A549 (cell line): ENCODE results near the gene VPS51. TPM values are rescaled to one million over a fixed set of nuclear protein-coding genes. Genes with fewer than 3 reads are reported as not detected.

Experiments
- ATAC-seq, 2 experiments: fragments of 200-7000 bp in 1 of 2; fragments of >200 bp in 1 of 2; cut with Nextera tagmentation in 1 of 2; cut with Tn5 transposase in 1 of 2; 3 replicates each; pipeline versions ENCODE4 v1.8.0 to v1.9.1; 2018 to 2020; ENCODE audit warnings: mild to moderate bottlenecking in 1 of 2, moderate library complexity in 1 of 2
- CTCF ChIA-PET: fragments of 300-600 bp; sonication (Branson Sonifier 250); formaldehyde crosslinking; extraction: SDS; loops from one replicate; lab custom pipeline; 2021; ENCODE audit warnings: antibody characterized with exemption, inconsistent platforms; lab: Yijun Ruan, JAX
- POLR2A ChIA-PET: fragments of 350-600 bp; formaldehyde crosslinking; extraction: SDS; loops from one replicate; lab custom pipeline; 2021; ENCODE audit warnings: antibody characterized with exemption, inconsistent platforms; lab: Yijun Ruan, JAX
- DNase-seq, 2 experiments: peaks; one replicate each; pipeline versions ENCODE4 v3.0.0 to v3.0.0-alpha.2; 2011 to 2016; ENCODE audit warnings: low read depth in 1 of 2, low spot score in 1 of 2
- FAIRE-seq: peaks from 2 replicates; lab custom pipeline; 2011; peaks lifted over from hg19 to GRCh38; lab: Jason Lieb, UNC
- H3K27ac ChIP-seq, 2 experiments: fragments of >200 bp; sonication (Bioruptor Twin); formaldehyde crosslinking; 3 replicates each; pipeline ENCODE4 v1.5.1; 2016 to 2017
- H3K4me1 ChIP-seq: fragments of >200 bp; sonication (Bioruptor Twin); formaldehyde crosslinking; 3 replicates; pipeline ENCODE4 v1.6.1; 2016
- H3K4me2 ChIP-seq: fragments of >200 bp; sonication (Bioruptor Twin); formaldehyde crosslinking; 3 replicates; pipeline ENCODE4 v1.6.1; 2016
- H3K4me3 ChIP-seq: fragments of >200 bp; sonication (Bioruptor Twin); formaldehyde crosslinking; 3 replicates; pipeline ENCODE4 v1.5.1; 2016
- H3K9me3 ChIP-seq: fragments of >200 bp; sonication (Bioruptor Twin); formaldehyde crosslinking; 3 replicates; pipeline ENCODE4 v1.6.1; 2016
- CBX8 ChIP-seq: fragments of 200-600 bp; sonication (generic); IDR thresholded peaks from 2 replicates; pipeline ENCODE4 v1.6.1; 2016
- EHF ChIP-seq: fragments of 250-450 bp; sonication (Bioruptor Pico); IDR thresholded peaks from 2 replicates; pipeline ENCODE4 v1.5.0; 2020; ENCODE audit warnings: mild to moderate bottlenecking
- FOSL2 ChIP-seq, 2 experiments: fragments of 450-650 bp in 1 of 2; fragments of >200 bp in 1 of 2; sonication (Bioruptor Twin) in 1 of 2; formaldehyde crosslinking; IDR thresholded peaks; 2 replicates each; pipeline versions ENCODE4 v1.5.0 to v1.6.1; 2016 to 2020; ENCODE audit warnings: mild to moderate bottlenecking in 1 of 2, moderate library complexity in 1 of 2
- HDAC2 ChIP-seq: fragments of 200-600 bp; sonication (generic); IDR thresholded peaks from 2 replicates; pipeline ENCODE4 v1.6.1; 2016
- HOXA7 ChIP-seq: fragments of 250-450 bp; sonication (Bioruptor Pico); IDR thresholded peaks from 2 replicates; pipeline ENCODE4 v1.5.0; 2020; ENCODE audit warnings: mild to moderate bottlenecking, moderate library complexity
- HOXB13 ChIP-seq: fragments of 250-450 bp; sonication (Bioruptor Pico); IDR thresholded peaks from 2 replicates; pipeline ENCODE4 v1.5.0; 2020; ENCODE audit warnings: low read depth, mild to moderate bottlenecking, moderate library complexity
- HOXB5 ChIP-seq: fragments of 250-450 bp; sonication (Bioruptor Pico); IDR thresholded peaks from 2 replicates; pipeline ENCODE4 v1.5.0; 2020; ENCODE audit warnings: mild to moderate bottlenecking, moderate library complexity
- JUN ChIP-seq, 2 experiments: fragments of >200 bp; sonication (Bioruptor Twin); formaldehyde crosslinking; IDR thresholded peaks; 2 replicates in 1 of 2; 3 replicates in 1 of 2; pipeline ENCODE4 v1.6.1; 2016 to 2017
- JUNB ChIP-seq: fragments of >200 bp; sonication (Bioruptor Twin); formaldehyde crosslinking; IDR thresholded peaks from 2 replicates; pipeline ENCODE4 v1.6.1; 2016
- MYC ChIP-seq: IDR thresholded peaks from 2 replicates; pipeline ENCODE4 v1.6.1; 2012; ENCODE audit warnings: mild to moderate bottlenecking, inconsistent platforms, low read length, improper control_type of control experiment, borderline replicate concordance
- PHF8 ChIP-seq: fragments of 200-600 bp; sonication (generic); IDR thresholded peaks from 2 replicates; pipeline ENCODE4 v1.6.1; 2016; ENCODE audit warnings: low read depth, mild to moderate bottlenecking, antibody characterized with exemption, moderate library complexity, borderline replicate concordance
- POLR2AphosphoS2 ChIP-seq: conservative IDR thresholded peaks from 2 replicates; pipeline ENCODE4 v1.6.1; 2012; ENCODE audit warnings: low read length, improper control_type of control experiment, inconsistent platforms
- SREBF2 ChIP-seq: fragments of 450-650 bp; IDR thresholded peaks from 2 replicates; pipeline ENCODE4 v1.6.1; 2014; ENCODE audit warnings: mild to moderate bottlenecking, moderate library complexity
- TFCP2L1 ChIP-seq: fragments of 250-450 bp; sonication (Bioruptor Pico); IDR thresholded peaks from 2 replicates; pipeline ENCODE4 v1.5.0; 2021; ENCODE audit warnings: mild to moderate bottlenecking
- TP53 ChIP-seq: fragments of 250-450 bp; sonication (Bioruptor Pico); IDR thresholded peaks from 2 replicates; pipeline ENCODE4 v1.5.0; 2021; ENCODE audit warnings: mild to moderate bottlenecking, moderate library complexity
- ZC3H11A ChIP-seq: fragments of 450-650 bp; IDR thresholded peaks from 2 replicates; pipeline ENCODE4 v1.6.1; 2014; ENCODE audit warnings: antibody characterized with exemption, mild to moderate bottlenecking
- WGBS: methylation state at CpG from one replicate; pipeline ENCODE4 v1.1.6; 2017; ENCODE audit errors: missing lambda C conversion rate; 5-methylcytosine and 5-hydroxymethylcytosine counted together
- polyA plus RNA-seq, 4 experiments: library from polyadenylated mRNA; depleted of rRNA in 3 of 4; stranded (reverse); fragments of >200 nt; fragmentation: RNase III in 1 of 4; extraction: RNeasy Plus Mini Kit Qiagen cat#74134 plus additional on column Dnase treatment in 1 of 4; gene quantifications; 2 replicates in 3 of 4; 3 replicates in 1 of 4; pipeline ENCODE4 v1.2.3, GENCODE V29; 2011 to 2017
- TF ChIP-seq, protein P1 (sequence below): fragments of 150-350 bp; IDR thresholded peaks from 2 replicates; pipeline ENCODE4 v1.6.1; 2014; ENCODE audit warnings: low read depth, mild to moderate bottlenecking, low read length
- TF ChIP-seq, protein P2 (sequence below): IDR thresholded peaks from 2 replicates; pipeline ENCODE4 v1.6.1; 2012
- TF ChIP-seq, protein P3 (sequence below): fragments of >200 bp; sonication (Bioruptor Twin); formaldehyde crosslinking; IDR thresholded peaks from 3 replicates; pipeline ENCODE4 v1.6.1; 2016
- TF ChIP-seq, protein P4 (sequence below): IDR thresholded peaks from 2 replicates; pipeline ENCODE4 v1.6.1; 2012

Gene VPS51
- polyA plus RNA-seq, 2 of the 4 experiments (the other 2 are of a cell fraction): 37.2 to 51.0 TPM

DNA sequence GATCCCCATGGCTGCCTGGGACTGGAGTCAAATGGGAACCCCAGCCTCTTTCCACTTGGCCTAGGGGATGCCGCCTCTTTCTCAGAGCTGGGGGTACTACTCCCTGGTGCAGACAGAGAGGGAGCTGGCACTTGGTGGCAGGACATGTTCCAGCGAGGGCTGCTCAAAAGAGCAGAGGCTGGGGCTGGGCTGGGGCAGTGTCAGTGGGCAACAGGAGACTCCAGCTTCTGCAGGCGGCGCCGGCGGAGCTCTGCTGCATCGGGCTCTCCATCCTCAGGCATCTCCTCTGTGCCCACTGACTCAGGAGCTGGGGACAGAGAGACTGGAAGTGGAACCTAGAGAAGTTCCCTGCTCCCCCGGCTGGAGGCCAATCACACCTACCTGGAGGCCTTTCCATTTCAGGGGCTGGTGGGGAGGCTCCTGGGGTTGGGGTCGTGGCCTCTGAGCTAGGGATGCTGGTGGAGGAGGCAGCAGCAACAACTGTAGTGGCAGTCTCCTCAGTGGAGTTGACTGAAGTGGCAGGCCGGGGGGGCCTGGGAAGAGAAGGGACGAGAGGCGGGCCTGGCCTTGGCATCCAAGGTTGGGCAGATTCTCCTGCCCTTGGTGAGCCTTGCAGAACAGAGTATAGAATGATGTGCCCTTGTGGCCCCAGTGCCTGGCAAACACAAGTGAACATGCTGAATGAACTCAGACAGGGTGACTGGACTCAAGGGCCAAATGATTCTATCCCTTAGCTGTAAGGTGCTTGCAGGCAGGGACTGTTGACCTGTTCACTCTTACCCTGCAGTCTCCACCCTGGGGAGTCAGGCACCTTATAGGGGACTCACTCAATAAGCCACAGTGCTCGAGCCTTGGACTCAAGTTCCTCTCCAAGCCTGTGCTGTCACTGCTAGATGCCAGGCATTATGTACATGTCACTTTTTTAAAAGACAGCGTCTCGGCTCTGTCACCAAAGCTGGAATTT, 32.5 kb downstream of the VPS51 start:
- DNase-seq (no peak), ATAC-seq (no peak), FAIRE-seq (no peak)
- TF ChIP-seq, protein P1, sequence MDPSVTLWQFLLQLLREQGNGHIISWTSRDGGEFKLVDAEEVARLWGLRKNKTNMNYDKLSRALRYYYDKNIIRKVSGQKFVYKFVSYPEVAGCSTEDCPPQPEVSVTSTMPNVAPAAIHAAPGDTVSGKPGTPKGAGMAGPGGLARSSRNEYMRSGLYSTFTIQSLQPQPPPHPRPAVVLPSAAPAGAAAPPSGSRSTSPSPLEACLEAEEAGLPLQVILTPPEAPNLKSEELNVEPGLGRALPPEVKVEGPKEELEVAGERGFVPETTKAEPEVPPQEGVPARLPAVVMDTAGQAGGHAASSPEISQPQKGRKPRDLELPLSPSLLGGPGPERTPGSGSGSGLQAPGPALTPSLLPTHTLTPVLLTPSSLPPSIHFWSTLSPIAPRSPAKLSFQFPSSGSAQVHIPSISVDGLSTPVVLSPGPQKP: no peak
- TF ChIP-seq PHF8 (no peak), ZC3H11A (no peak), POLR2AphosphoS2 (no peak), FOSL2 (IDR thresholded peaks at IDR 0.05) (no peak), FOSL2 (CRISPR knock-in tag; IDR thresholded peaks at IDR 0.05) (no peak), TP53 (no peak), HOXB13 (CRISPR knock-in tag) (no peak), HDAC2 (no peak), EHF (no peak), HOXA7 (CRISPR knock-in tag) (no peak), JUN (IDR thresholded peaks at IDR 0.05) (no peak), TFCP2L1 (CRISPR knock-in tag) (no peak), MYC (no peak)
- TF ChIP-seq, protein P2, sequence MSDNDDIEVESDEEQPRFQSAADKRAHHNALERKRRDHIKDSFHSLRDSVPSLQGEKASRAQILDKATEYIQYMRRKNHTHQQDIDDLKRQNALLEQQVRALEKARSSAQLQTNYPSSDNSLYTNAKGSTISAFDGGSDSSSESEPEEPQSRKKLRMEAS: no peak
- TF ChIP-seq, protein P3, sequence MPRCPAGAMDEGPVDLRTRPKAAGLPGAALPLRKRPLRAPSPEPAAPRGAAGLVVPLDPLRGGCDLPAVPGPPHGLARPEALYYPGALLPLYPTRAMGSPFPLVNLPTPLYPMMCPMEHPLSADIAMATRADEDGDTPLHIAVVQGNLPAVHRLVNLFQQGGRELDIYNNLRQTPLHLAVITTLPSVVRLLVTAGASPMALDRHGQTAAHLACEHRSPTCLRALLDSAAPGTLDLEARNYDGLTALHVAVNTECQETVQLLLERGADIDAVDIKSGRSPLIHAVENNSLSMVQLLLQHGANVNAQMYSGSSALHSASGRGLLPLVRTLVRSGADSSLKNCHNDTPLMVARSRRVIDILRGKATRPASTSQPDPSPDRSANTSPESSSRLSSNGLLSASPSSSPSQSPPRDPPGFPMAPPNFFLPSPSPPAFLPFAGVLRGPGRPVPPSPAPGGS: no peak
- no peak overlapping the region for H3K4me3 ChIP-seq
- no peak overlapping the region for H3K4me2 ChIP-seq
- CTCF ChIA-PET: interaction anchor here (0.6 to 7.3 kb wide), 9 partner anchors 9 to 152 kb away, joined by 3 to 75 read pairs (median 3); partner anchors contain the start of genes FAU, MRPL49 and ZNHIT2
- POLR2A ChIA-PET: interaction anchor here (1.4 kb wide), 1 partner anchor 17 kb away, joined by 3 read pairs; the partner anchor contains the start of gene TM7SF2
- 87% methylated on average over 12 of the region's 15 CpGs for WGBS
- H3K4me1 ChIP-seq: peaks cover 9% of the 10 kb centered on the region
- H3K27ac ChIP-seq: no peak overlapping the region
- no peaks in the 10 kb centered on the region for H3K9me3 ChIP-seq

DNA sequence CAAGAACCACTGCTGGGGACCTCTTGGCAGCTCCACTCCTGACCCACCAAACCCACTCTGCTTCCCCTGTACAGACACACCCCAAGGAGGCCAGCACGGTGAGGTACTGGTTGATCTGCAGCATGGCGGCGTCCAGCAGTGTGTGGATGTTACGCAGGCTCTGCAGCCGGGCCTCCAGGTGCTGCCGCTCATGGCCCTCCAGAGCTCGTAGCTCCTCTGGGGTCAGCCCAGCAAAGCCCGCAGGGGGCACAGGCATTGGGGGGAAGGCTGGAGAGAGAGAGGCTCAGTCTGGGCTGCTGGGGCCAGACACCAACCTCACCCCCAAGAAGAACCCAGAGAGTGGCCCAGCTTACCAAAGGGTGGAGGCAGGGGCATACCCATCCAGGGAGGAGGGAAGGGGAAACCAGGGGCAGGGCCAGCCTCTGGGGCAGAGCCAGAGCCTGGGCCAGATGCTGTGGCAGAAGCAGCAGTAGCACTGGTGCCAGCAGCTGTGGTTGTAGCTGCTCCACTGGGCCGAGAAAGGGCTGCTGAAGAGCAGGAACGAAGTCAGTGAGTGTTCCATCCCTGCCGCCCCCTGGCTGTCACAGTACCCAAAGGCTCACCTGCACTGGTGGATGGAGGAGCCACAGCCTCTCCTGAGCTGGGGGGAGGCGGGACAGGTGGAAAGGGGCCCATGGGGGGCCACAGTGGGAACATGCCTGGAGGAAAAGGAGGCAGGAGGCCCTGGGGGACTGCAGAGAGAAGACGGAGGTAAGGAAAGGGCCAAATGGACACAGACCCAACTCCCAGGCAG, 33.8 kb downstream of the VPS51 start:
- Histone ChIP-seq H3K4me1 (peaks cover 9% of the 10 kb centered on the region), H3K9me3 (no peaks in the 10 kb centered on the region)
- no peak for FAIRE-seq
- WGBS: 85% methylated on average over 8 of the region's 13 CpGs
- CTCF ChIA-PET: interaction anchor here (1.1 to 7.3 kb wide), 6 partner anchors 10 to 125 kb away, joined by 3 to 75 read pairs (median 6); partner anchors contain the start of genes FAU, MRPL49, TM7SF2 and ZNHIT2
- ATAC-seq: no peak
- no peak for TF ChIP-seq JUNB
- TF ChIP-seq, protein P4, sequence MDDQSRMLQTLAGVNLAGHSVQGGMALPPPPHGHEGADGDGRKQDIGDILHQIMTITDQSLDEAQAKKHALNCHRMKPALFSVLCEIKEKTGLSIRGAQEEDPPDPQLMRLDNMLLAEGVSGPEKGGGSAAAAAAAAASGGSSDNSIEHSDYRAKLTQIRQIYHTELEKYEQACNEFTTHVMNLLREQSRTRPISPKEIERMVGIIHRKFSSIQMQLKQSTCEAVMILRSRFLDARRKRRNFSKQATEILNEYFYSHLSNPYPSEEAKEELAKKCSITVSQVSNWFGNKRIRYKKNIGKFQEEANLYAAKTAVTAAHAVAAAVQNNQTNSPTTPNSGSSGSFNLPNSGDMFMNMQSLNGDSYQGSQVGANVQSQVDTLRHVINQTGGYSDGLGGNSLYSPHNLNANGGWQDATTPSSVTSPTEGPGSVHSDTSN: no peak
- TF ChIP-seq SREBF2: no peak
- no peak for TF ChIP-seq HOXB5
- no peak for TF ChIP-seq TP53
- TF ChIP-seq HOXB13 (CRISPR knock-in tag): no peak
- TF ChIP-seq MYC: no peak
- TF ChIP-seq HDAC2: no peak
- no peak for TF ChIP-seq CBX8
- TF ChIP-seq, all 56 proteins: peak for 0
- POLR2A ChIA-PET: interaction anchor here (1.1 to 2.1 kb wide), 2 partner anchors 8 to 18 kb away, joined by 3 to 14 read pairs; partner anchors contain the start of genes FAU, MRPL49 and TM7SF2
- Histone ChIP-seq H3K27ac (no peak overlapping the region), H3K4me3 (no peak overlapping the region), H3K4me2 (no peak overlapping the region)
- DNase-seq: no peak
